Measurements from ENCODE around the gene HTR7. TPM values are rescaled to one million over a fixed set of nuclear protein-coding genes. Genes with fewer than 3 reads are reported as not detected.

HTR7 gene
- total RNA-seq, 4 donors from 2014 or later = 0.29 to 1.5 (median 0.68) TPM

DNA sequence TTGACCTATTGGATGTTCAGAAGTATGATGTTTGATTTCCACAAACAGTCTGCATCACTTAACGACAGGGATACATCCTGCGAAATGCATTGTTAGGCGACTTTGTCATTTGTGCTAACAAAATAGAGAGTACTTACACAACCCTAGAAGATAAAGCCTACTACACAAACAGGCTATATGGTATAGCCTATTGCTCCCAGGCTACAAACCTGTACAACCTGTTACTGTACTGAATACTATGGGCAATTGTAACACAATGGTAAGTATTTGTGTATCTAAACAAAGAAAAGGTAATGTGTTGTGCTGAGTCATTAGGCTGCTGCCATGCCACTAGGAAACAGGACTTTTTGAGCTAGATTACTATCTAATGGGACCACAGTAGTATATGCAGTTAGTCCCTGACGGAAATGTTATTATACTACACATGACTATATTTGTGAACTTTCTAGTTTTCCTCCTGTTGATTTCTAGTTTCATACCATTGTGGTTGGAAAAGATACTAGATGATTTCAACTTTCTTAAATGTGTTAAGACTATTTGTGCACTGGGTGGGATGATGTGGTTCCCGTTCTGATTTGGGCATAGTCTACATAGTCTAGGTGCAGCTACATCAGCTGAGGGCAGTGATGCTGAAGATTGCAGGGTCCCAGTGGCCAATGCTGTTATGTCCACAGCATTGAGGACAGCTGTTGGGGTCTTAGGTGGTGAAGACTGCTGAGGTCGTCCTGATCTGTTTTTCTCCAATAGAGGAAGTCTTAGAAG, 161.7 kb downstream of the HTR7 start:
- Histone ChIP-seq H3K4me3 (no peak overlapping the region), H3K4me1 (no peaks in the 10 kb centered on the region), H3K27ac (no peak overlapping the region), H3K36me3 (no peaks in the 10 kb centered on the region), H3K27me3 (no peaks in the 10 kb centered on the region), H3K9me3 (no peaks in the 10 kb centered on the region)
- intact Hi-C loops (cut with DNase I; ENCODE audit: low total_unique reads) = no loop called here
- no peak for DNase-seq
- TF ChIP-seq POLR2A (IDR thresholded peaks at IDR 0.05) = no peak
- TF ChIP-seq, protein P1, sequence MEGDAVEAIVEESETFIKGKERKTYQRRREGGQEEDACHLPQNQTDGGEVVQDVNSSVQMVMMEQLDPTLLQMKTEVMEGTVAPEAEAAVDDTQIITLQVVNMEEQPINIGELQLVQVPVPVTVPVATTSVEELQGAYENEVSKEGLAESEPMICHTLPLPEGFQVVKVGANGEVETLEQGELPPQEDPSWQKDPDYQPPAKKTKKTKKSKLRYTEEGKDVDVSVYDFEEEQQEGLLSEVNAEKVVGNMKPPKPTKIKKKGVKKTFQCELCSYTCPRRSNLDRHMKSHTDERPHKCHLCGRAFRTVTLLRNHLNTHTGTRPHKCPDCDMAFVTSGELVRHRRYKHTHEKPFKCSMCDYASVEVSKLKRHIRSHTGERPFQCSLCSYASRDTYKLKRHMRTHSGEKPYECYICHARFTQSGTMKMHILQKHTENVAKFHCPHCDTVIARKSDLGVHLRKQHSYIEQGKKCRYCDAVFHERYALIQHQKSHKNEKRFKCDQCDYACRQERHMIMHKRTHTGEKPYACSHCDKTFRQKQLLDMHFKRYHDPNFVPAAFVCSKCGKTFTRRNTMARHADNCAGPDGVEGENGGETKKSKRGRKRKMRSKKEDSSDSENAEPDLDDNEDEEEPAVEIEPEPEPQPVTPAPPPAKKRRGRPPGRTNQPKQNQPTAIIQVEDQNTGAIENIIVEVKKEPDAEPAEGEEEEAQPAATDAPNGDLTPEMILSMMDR (IDR thresholded peaks at IDR 0.05) = no peak

Small RNA genes lying within 50 kb of the gene (small RNA-seq; reads per million reads assigned to genes)
- gene RF00019 = not detected

Other genes starting within 250 kb of the HTR7 start
- gene RPP30, start 13.9 kb upstream of the HTR7 start, total RNA-seq = 10 to 100 TPM; 10.9 to 61.1 (median 32.0) TPM
- gene ANKRD1, start 63.0 kb upstream of the HTR7 start, total RNA-seq = under 1 TPM in 2 of 4 donors, not detected in 2; 0.35 to 0.64 TPM

Data from uterus (tissue), 4 donors.